K562 (cell line): ENCODE data around the gene FAM136A. TPM values are rescaled to one million over a fixed set of nuclear protein-coding genes. Genes with fewer than 3 reads are reported as not detected.
A peak's percentile ranks its signal among the peaks of the same experiment; 100 is the strongest.

Experiments
- ARID2 ChIP-seq: fragments of 450-650 bp; IDR thresholded peaks from 2 replicates; pipeline ENCODE4 v1.6.1; 2017; ENCODE audit warnings: antibody characterized with exemption, mild to moderate bottlenecking
- ATF6 ChIP-seq: sonication (generic); formaldehyde crosslinking; IDR thresholded peaks from 2 replicates; pipeline ENCODE4 v1.4.0; 2020; ENCODE audit warnings: mild to moderate bottlenecking, missing genetic modification reagents
- CBX3 ChIP-seq, 2 experiments: IDR thresholded peaks; 1 replicate in 1 of 2; 2 replicates in 1 of 2; pipeline ENCODE4 v1.6.1; 2012; ENCODE audit warnings: inconsistent platforms in 2 of 2, low read length in 2 of 2, borderline replicate concordance in 1 of 2, control low read depth in 1 of 2
- CEBPZ ChIP-seq: fragments of 150-350 bp; IDR thresholded peaks from 2 replicates; pipeline ENCODE4 v1.6.1; 2014; ENCODE audit warnings: low read depth, mild to moderate bottlenecking, low read length, borderline replicate concordance
- CHD1 ChIP-seq: fragments of 200-600 bp; sonication (generic); IDR thresholded peaks from one replicate; pipeline ENCODE4 v1.6.1; 2012; ENCODE audit warnings: mild to moderate bottlenecking, moderate library complexity, low read length, inconsistent platforms
- ELF2 ChIP-seq: fragments of 250-450 bp; sonication (Bioruptor Pico); IDR thresholded peaks from 2 replicates; pipeline ENCODE4 v1.5.0; 2021; ENCODE audit warnings: mild to moderate bottlenecking
- NCOR1 ChIP-seq: fragments of 450-650 bp; IDR thresholded peaks from 2 replicates; pipeline ENCODE4 v1.6.1; 2016; ENCODE audit warnings: mild to moderate bottlenecking, moderate library complexity
- PKNOX1 ChIP-seq: fragments of 450-650 bp; IDR thresholded peaks from 2 replicates; pipeline ENCODE4 v1.6.1; 2016
- POLR2AphosphoS2 ChIP-seq: IDR thresholded peaks from 2 replicates; pipeline ENCODE4 v1.6.1; 2012; ENCODE audit warnings: low read length, improper control_type of control experiment
- SIRT6 ChIP-seq: IDR thresholded peaks from one replicate; pipeline ENCODE4 v1.6.1; 2012; ENCODE audit warnings: low read depth, mild to moderate bottlenecking, control low read depth, inconsistent platforms, low read length, moderate library complexity
- SMAD3 ChIP-seq: fragments of 450-650 bp; formaldehyde crosslinking; conservative IDR thresholded peaks from 2 replicates; pipeline ENCODE4 v1.4.0; 2020; ENCODE audit warnings: mild to moderate bottlenecking
- TBL1XR1 ChIP-seq, 2 experiments: IDR thresholded peaks; 2 replicates each; pipeline ENCODE4 v1.6.1; 2012; ENCODE audit warnings: improper control_type of control experiment in 2 of 2, low read length in 2 of 2, mild to moderate bottlenecking in 1 of 2
- TEAD4 ChIP-seq, 2 experiments: sonication (generic) in 1 of 2; formaldehyde crosslinking in 1 of 2; IDR thresholded peaks; 2 replicates each; pipeline versions ENCODE4 v1.6.1 to v1.8.0; 2012 to 2022; ENCODE audit warnings: borderline replicate concordance in 1 of 2, inconsistent platforms in 1 of 2, low read length in 1 of 2, mild to moderate bottlenecking in 1 of 2, missing genetic modification reagents in 1 of 2
- polyA plus RNA-seq, 8 experiments: library from polyadenylated mRNA; depleted of rRNA in 4 of 8; stranded (reverse) in 5 of 8; unstranded in 3 of 8; fragments of >200 nt; fragmentation: Nextera tagmentation in 2 of 8; fragmentation: Illumina TruSeq in 1 of 8; extraction: Ambion mirVana in 2 of 8; extraction: Trizol in 1 of 8; gene quantifications; 2 replicates each; pipeline versions ENCODE4 v1.2.1 to v1.2.3, GENCODE V29; 2011 to 2014; ENCODE audit warnings: inconsistent platforms in 1 of 8, missing spikeins in 1 of 8
- total RNA-seq, 7 experiments: library from RNA; depleted of rRNA in 6 of 7; stranded (reverse); fragments of >200 nt in 6 of 7; fragmentation: Illumina TruSeq in 2 of 7; extraction: Trizol in 2 of 7; gene quantifications; 2 replicates each; pipeline versions ENCODE4 v1.2.1 to v1.2.3, GENCODE V29; 2011 to 2021; ENCODE audit warnings: low replicate concordance in 1 of 7
- TF ChIP-seq, protein P1 (sequence below): fragments of 450-650 bp; IDR thresholded peaks from 2 replicates; pipeline ENCODE4 v1.7.0; 2016; ENCODE audit warnings: borderline replicate concordance
- TF ChIP-seq, protein P2 (sequence below): IDR thresholded peaks from 2 replicates; pipeline ENCODE4 v1.6.1; 2016; ENCODE audit warnings: missing genetic modification characterization, missing compliant biosample characterization

The FAM136A gene
- total and polyA plus RNA-seq, 9 of the 15 experiments (the other 6 are each of a cell fraction or from before 2014, with no cell fraction given) = 89.0 to 151 (median 104) TPM

- TF ChIP-seq, protein P1, sequence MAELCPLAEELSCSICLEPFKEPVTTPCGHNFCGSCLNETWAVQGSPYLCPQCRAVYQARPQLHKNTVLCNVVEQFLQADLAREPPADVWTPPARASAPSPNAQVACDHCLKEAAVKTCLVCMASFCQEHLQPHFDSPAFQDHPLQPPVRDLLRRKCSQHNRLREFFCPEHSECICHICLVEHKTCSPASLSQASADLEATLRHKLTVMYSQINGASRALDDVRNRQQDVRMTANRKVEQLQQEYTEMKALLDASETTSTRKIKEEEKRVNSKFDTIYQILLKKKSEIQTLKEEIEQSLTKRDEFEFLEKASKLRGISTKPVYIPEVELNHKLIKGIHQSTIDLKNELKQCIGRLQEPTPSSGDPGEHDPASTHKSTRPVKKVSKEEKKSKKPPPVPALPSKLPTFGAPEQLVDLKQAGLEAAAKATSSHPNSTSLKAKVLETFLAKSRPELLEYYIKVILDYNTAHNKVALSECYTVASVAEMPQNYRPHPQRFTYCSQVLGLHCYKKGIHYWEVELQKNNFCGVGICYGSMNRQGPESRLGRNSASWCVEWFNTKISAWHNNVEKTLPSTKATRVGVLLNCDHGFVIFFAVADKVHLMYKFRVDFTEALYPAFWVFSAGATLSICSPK = 0 out of 2 replicates have a peak, but pooled peaks have one; percentile 64
- TF ChIP-seq, protein P2, sequence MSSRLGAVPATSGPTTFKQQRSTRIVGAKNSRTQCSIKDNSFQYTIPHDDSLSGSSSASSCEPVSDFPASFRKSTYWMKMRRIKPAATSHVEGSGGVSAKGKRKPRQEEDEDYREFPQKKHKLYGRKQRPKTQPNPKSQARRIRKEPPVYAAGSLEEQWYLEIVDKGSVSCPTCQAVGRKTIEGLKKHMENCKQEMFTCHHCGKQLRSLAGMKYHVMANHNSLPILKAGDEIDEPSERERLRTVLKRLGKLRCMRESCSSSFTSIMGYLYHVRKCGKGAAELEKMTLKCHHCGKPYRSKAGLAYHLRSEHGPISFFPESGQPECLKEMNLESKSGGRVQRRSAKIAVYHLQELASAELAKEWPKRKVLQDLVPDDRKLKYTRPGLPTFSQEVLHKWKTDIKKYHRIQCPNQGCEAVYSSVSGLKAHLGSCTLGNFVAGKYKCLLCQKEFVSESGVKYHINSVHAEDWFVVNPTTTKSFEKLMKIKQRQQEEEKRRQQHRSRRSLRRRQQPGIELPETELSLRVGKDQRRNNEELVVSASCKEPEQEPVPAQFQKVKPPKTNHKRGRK (tag) = peak; percentile 68; the same call in 1 of the 2 replicates
- no peak for TF ChIP-seq SIRT6
- peak; percentile 9; the same call in 1 of the 2 replicates for TF ChIP-seq TEAD4 (IDR thresholded peaks at IDR 0.05; ENCODE audit: low read length)
- TF ChIP-seq TEAD4 (CRISPR knock-in tag; IDR thresholded peaks at IDR 0.05; ENCODE audit: borderline replicate concordance) = no peak
- TF ChIP-seq SMAD3 (CRISPR knock-in tag) = no peak
- TF ChIP-seq ELF2 = 0 out of 2 replicates have a peak, but pooled peaks have one; percentile 28
- TF ChIP-seq POLR2AphosphoS2 = no peak
- TF ChIP-seq CEBPZ = no peak
- TF ChIP-seq ATF6 (CRISPR knock-in tag) = 0 out of 2 replicates have a peak, but pooled peaks have one; percentile 8
- 0 out of 3 replicates have a peak, but pooled peaks of 1 of the 2 experiments have one; percentile 5 for TF ChIP-seq CBX3 (IDR thresholded peaks at IDR 0.05; ENCODE audit: borderline replicate concordance in 1 of 2, low read length in 2 of 2)
- no peak for TF ChIP-seq NCOR1
- TF ChIP-seq PKNOX1 = peak; percentile 58
- TF ChIP-seq CHD1 = peak; percentile 6
- no peak for TF ChIP-seq TBL1XR1 (IDR thresholded peaks at IDR 0.05; ENCODE audit: low read length in 2 of 2)
- TF ChIP-seq ARID2 = peak; percentile 51; the same call in 1 of the 2 replicates
Measured at GRCh38 chr2:70247364-70248180, 54.3 kb downstream of the FAM136A start (continued).
